ENCODE data around the gene RXFP2.

DNA sequence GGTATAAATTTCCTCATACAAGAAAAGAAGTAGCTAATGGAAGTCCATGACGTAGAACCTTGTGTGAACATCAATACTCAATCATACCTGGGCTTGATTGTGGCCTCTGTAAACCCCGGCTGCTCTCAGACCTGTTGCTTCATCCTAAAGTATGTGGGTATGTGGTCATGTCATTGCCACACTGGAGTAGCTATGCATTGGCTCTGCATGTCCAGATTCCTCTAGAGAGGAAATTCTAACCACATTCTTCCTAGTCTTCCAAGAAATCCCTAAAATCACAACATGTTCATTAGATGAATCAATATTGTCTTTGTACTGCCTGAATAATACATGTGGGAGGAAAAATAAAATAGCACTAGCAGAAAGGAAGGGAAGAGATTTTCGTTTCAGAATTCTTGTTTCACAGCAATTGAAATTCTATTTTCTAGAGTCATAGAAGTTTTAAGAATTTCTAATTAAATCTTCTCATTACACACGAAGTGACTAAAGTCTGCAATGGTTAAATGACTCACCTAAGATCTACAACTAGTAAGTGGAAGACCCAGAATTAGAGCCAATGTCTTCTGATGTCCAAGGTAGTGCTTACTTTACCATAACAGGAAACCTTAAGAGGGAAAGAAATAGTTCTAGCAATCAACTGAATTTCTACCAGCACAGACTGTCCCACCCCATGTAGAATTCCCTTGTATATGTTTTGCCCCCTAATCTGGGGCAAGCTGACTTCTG is 28.0 kb downstream of the RXFP2 start:
- TF ChIP-seq EZH2phosphoT487 (IDR thresholded peaks at IDR 0.05; ENCODE audit: low read length) (no peak), EZH2 (optimal IDR thresholded peaks at IDR 0.05; ENCODE audit: low read depth, low read length) (no peak)
- TF ChIP-seq, protein P1, sequence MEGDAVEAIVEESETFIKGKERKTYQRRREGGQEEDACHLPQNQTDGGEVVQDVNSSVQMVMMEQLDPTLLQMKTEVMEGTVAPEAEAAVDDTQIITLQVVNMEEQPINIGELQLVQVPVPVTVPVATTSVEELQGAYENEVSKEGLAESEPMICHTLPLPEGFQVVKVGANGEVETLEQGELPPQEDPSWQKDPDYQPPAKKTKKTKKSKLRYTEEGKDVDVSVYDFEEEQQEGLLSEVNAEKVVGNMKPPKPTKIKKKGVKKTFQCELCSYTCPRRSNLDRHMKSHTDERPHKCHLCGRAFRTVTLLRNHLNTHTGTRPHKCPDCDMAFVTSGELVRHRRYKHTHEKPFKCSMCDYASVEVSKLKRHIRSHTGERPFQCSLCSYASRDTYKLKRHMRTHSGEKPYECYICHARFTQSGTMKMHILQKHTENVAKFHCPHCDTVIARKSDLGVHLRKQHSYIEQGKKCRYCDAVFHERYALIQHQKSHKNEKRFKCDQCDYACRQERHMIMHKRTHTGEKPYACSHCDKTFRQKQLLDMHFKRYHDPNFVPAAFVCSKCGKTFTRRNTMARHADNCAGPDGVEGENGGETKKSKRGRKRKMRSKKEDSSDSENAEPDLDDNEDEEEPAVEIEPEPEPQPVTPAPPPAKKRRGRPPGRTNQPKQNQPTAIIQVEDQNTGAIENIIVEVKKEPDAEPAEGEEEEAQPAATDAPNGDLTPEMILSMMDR (IDR thresholded peaks at IDR 0.05; ENCODE audit: low read length), result no peak

All from MM.1S (cell line).